Dedifferentiated amniotic fluid mesenchymal stem cell (primary cell): ENCODE results near the gene XPNPEP3.
"Not testable (repeated sequence)": the region's sequence is repeated elsewhere in the genome, so short reads cannot be mapped to it uniquely, and the experiment has no call there.

ENCODE experiments used
- DNase-seq: peaks from one replicate; pipeline ENCODE4 v3.0.0-alpha.2; 2016; ENCODE audit errors: extremely low spot score

XPNPEP3 gene

GRCh38 chr22:40857309-40857855, 434 bp downstream of the XPNPEP3 start:
- DNase-seq = no peak

- DNase-seq = no peak
Measured at GRCh38 chr22:40862013-40862412, 5.1 kb downstream of the XPNPEP3 start, which contains the start of gene DNAJB7. Gene DNAJB7 (minus strand): TSS chr22:40862113. CDS start chr22:40861994, 119 bp downstream.

- no peak for DNase-seq
Measured at GRCh38 chr22:40862537-40862936, 5.6 kb downstream of the XPNPEP3 start.

- no peak for DNase-seq
Measured at GRCh38 chr22:40867109-40867508, 10.2 kb downstream of the XPNPEP3 start.

GRCh38 chr22:40868379-40868778, 11.4 kb downstream of the XPNPEP3 start:
- DNase-seq = not testable (repeated sequence)

GRCh38 chr22:40874016-40874415, 17.1 kb downstream of the XPNPEP3 start:
- DNase-seq = no peak

- DNase-seq = no peak
Measured at GRCh38 chr22:40875111-40875510, 18.2 kb downstream of the XPNPEP3 start.

GRCh38 chr22:40876907-40877306, 20.0 kb downstream of the XPNPEP3 start:
- no peak for DNase-seq

GRCh38 chr22:40877488-40877887, 20.5 kb downstream of the XPNPEP3 start:
- DNase-seq = no peak

GRCh38 chr22:40878922-40879321, 22.0 kb downstream of the XPNPEP3 start:
- no peak for DNase-seq

GRCh38 chr22:40889116-40889515, 32.2 kb downstream of the XPNPEP3 start:
- DNase-seq = no peak

GRCh38 chr22:40890881-40891280, 33.9 kb downstream of the XPNPEP3 start:
- DNase-seq = no peak

- no peak for DNase-seq
Measured at GRCh38 chr22:40894417-40894816, 37.5 kb downstream of the XPNPEP3 start.

- DNase-seq = peak; percentile 76
Measured at GRCh38 chr22:40898850-40899357, 42.0 kb downstream of the XPNPEP3 start.

GRCh38 chr22:40904101-40904500, 47.2 kb downstream of the XPNPEP3 start:
- no peak for DNase-seq

- DNase-seq = no peak
Measured at GRCh38 chr22:40908895-40909294, 51.9 kb downstream of the XPNPEP3 start.

GRCh38 chr22:40911772-40912171, 54.8 kb downstream of the XPNPEP3 start:
- no peak for DNase-seq

- not testable (repeated sequence) for DNase-seq
Measured at GRCh38 chr22:40912987-40913386, 56.0 kb downstream of the XPNPEP3 start.

- DNase-seq = no peak
Measured at GRCh38 chr22:40919446-40919845, 62.5 kb downstream of the XPNPEP3 start.

- DNase-seq = no peak
Measured at GRCh38 chr22:40920526-40920925, 63.6 kb downstream of the XPNPEP3 start.

GRCh38 chr22:40922484-40923303, 65.7 kb downstream of the XPNPEP3 start:
- peak; percentile 68 for DNase-seq

- no peak for DNase-seq
Measured at GRCh38 chr22:40928657-40929056, 71.7 kb downstream of the XPNPEP3 start.

- DNase-seq = no peak
Measured at GRCh38 chr22:40932396-40932795, 75.4 kb downstream of the XPNPEP3 start.
